ENCODE results near the gene WNT9A.
"Not testable (repeated sequence)": the region's sequence is repeated elsewhere in the genome, so short reads cannot be mapped to it uniquely, and the experiment has no call there.

Gene WNT9A

DNA sequence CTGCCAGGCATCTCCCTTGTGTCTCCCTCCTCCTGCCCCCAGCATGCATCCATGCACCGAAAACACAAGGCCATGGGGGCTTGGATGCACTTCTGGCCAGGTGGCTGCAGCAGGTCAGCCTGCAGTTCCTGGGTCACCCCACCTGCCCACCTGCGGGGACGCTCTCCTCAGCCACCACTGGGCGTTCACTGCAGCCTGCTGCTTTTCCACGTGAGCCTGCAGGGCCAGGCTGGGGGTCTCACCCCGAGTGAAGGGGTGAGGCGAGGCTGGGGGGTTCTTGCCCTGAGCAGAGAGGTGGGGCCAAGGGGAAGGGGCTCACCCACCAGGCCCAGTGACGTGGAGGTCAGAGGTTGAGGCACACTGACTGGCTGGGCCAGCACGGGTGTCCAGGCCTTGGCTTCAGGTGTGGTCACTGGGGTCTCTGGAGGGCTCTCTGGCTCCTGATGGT is 64.6 kb downstream of the WNT9A start:
- no peak for ATAC-seq (ENCODE audit: low read depth)
- no peaks in the 10 kb centered on the region for H3K27me3 Mint-ChIP-seq
- no peaks in the 10 kb centered on the region for H3K36me3 Mint-ChIP-seq
- H3K27ac Mint-ChIP-seq, result no peak overlapping the region
- no peaks in the 10 kb centered on the region for H3K9me3 Mint-ChIP-seq
- H3K4me1 Mint-ChIP-seq, result peaks cover 6% of the 10 kb centered on the region
- H3K4me3 Mint-ChIP-seq, result no peak overlapping the region
- DNase-seq (ENCODE audit: low spot score in 2 of 2), result no peak

DNA sequence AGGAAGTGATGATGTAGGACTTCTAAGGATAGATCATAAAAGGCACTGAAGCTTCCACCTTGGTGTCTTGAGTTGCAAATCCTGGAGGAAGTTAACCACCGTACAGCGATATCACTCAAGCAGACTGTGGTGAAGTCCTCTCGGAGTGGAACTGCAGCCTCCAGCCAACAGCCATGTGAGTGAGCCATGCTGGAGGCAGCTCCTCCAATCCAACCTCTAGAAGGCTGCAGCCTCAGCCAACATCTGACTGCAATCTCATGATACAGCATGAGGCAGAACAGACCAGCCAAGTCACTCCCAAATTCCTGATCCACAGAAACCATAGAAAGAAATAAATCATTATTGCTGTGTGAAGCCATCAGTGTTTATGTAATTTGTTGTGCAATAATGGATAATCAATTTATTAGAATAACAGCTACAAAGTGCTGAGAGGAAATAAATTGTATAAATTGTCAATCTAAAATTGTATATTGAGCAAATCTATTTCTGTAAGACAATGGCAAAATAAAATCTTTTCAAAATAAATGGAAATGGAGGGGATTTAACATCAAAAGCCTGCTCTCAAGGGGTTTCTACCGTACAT is 67.3 kb downstream of the WNT9A start:
- H3K4me3 Mint-ChIP-seq, result no peak overlapping the region
- H3K9me3 Mint-ChIP-seq, result peaks cover 2% of the 10 kb centered on the region
- no peak overlapping the region for H3K27ac Mint-ChIP-seq
- peaks cover 3% of the 10 kb centered on the region for H3K36me3 Mint-ChIP-seq
- no peak for DNase-seq (ENCODE audit: low spot score in 2 of 2)
- peaks cover 2% of the 10 kb centered on the region for H3K4me1 Mint-ChIP-seq
- peaks cover 3% of the 10 kb centered on the region for H3K27me3 Mint-ChIP-seq
- ATAC-seq (ENCODE audit: low read depth), result no peak

DNA sequence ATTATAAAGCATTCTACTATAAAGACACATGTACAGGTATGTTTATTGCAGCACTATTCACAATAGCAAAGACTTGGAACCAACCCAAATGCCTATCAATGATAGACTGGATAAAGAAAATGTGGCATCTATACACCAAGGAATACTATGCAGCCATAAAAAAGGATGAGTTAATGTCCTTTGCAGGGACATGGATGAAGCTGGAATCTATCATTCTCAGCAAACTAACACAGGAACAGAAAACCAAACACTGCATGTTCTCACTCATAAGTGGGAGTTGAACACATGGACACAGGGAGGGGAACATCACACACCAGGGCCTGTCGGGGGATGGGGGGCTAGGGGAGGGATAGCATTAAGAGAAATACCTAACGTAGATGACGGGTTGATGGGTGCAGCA is 69.9 kb downstream of the WNT9A start:
- DNase-seq (ENCODE audit: low spot score in 2 of 2); H3K27ac Mint-ChIP-seq; H3K4me1 Mint-ChIP-seq; H3K36me3 Mint-ChIP-seq; H3K4me3 Mint-ChIP-seq; H3K9me3 Mint-ChIP-seq; H3K27me3 Mint-ChIP-seq; ATAC-seq (ENCODE audit: low read depth): not testable (repeated sequence)

DNA sequence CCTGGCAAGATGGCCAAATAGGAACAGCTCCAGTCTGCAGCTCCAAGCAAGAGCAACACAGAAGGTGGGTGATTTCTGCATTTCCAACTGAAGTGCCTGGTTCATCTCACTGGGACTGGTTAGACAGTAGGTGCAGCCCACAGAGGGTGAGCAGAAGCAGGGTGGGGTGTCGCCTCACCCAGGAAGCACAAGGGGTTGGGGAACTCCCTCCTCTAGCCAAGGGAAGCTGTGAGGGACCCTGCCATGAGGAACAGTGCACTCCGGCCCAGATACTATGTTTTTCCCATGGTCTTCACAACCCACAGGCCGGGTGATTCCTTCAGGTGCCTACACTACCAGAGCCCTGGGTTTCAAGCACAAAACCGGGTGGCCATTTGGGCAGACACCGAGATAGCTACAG is 75.8 kb downstream of the WNT9A start:
- not testable (repeated sequence) for H3K9me3 Mint-ChIP-seq; H3K4me1 Mint-ChIP-seq; H3K36me3 Mint-ChIP-seq; DNase-seq (ENCODE audit: low spot score in 2 of 2); H3K27ac Mint-ChIP-seq; H3K4me3 Mint-ChIP-seq; ATAC-seq (ENCODE audit: low read depth)
- peaks cover 16% of the 10 kb centered on the region for H3K27me3 Mint-ChIP-seq

DNA sequence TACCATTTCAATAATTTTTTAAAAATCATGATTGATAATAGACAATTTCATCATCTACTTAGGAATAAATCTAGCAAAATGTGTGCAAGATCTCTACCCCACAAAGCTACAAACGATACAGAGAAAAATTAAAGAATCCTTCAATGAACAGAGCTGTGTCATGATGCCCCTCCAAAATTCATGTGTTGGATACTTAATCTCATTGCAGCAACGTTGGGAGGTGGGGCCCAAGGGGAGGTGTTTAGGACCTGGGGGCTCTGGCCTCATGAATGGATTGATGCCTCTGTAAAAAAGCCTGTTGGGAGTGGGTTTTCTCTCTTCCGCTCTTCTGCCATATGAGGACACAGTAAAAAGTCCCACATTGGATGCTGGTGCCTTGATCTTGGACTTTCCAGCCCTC is 77.4 kb downstream of the WNT9A start:
- no peak overlapping the region for H3K4me3 Mint-ChIP-seq
- ATAC-seq (ENCODE audit: low read depth) (no peak), DNase-seq (ENCODE audit: low spot score in 2 of 2) (no peak)
- no peaks in the 10 kb centered on the region for H3K4me1 Mint-ChIP-seq
- peaks cover 1% of the 10 kb centered on the region for H3K9me3 Mint-ChIP-seq
- no peaks in the 10 kb centered on the region for H3K36me3 Mint-ChIP-seq
- H3K27me3 Mint-ChIP-seq, result peaks cover 19% of the 10 kb centered on the region
- H3K27ac Mint-ChIP-seq, result no peak overlapping the region

DNA sequence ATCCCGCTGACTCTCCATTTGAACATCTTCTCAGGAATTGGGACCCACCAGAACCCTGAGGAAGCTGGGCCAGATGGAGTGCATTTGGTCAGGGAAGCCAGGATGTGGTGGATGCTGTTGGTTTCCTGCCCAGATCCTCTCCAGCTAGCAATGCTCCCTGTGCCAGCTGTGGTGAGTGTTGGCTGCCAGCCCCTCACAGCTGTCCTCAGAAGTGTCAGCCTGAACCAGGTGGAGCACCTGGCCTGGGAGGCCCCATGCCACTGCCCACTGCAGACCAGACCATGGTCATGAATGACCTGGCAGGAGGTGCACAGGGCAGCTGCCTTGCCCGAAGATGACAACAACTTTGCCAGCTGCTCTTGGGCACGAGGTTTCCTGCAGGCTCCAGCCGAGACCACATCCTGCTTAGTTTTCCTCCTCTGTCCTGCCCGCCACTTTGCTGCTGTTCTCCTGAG is 77.9 kb downstream of the WNT9A start:
- Mint-ChIP-seq H3K36me3 (no peaks in the 10 kb centered on the region), H3K27ac (no peak overlapping the region), H3K4me1 (no peaks in the 10 kb centered on the region), H3K27me3 (peaks cover 19% of the 10 kb centered on the region), H3K9me3 (peaks cover 1% of the 10 kb centered on the region), H3K4me3 (no peak overlapping the region)
- DNase-seq (ENCODE audit: low spot score in 2 of 2), result no peak
- ATAC-seq (ENCODE audit: low read depth), result no peak

DNA sequence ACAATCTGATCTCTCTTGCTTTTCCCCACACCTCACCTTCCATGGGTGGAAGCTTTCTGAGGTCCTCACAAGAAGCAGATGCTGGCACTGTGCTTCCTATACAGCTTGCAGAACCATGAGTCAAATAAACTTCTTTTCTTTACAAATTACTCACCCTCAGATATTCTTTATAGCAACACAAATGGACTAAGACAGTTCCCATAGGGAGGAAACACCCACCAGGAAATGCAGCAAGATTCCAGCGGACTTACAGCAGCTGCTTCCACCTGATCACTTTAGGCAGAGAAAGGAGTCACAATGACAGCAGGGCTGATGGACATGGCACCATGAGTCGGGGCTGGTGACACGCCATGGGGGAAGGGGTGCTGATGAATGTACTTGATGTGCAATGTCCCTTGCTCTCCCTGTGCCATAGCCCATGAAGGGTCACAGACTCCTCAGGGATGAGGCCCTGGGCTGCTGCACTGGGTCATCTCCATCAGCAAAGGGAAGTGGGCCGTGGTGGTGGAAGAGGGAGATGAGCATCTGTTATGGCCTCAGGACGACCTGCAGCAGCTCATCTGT is 78.4 kb downstream of the WNT9A start:
- ATAC-seq (ENCODE audit: low read depth), result no peak
- Mint-ChIP-seq H3K9me3 (peaks cover 2% of the 10 kb centered on the region), H3K27ac (no peak overlapping the region), H3K27me3 (peaks cover 19% of the 10 kb centered on the region), H3K36me3 (peaks cover 2% of the 10 kb centered on the region), H3K4me3 (no peak overlapping the region), H3K4me1 (no peaks in the 10 kb centered on the region)
- no peak for DNase-seq (ENCODE audit: low spot score in 2 of 2)
